Endothelial cell of umbilical vein (primary cell): ENCODE data around the gene FST. TPM values are rescaled to one million over a fixed set of nuclear protein-coding genes. Genes with fewer than 3 reads are reported as not detected.

ENCODE experiments used
- BruUV-seq: library from RNA; stranded (reverse); fragments of 400-500 nt; replicated peaks from 2 replicates; lab custom pipeline; 2021; lab: Mats Ljungman, UMichigan
- CTCF ChIA-PET: fragments of 300-600, 350-600 bp; sonication (Branson Sonifier 250); formaldehyde crosslinking; loops from one replicate; lab custom pipeline; 2021; ENCODE audit warnings: antibody characterized with exemption, inconsistent platforms; lab: Charles Lee
- POLR2A ChIA-PET: fragments of 300-600, 350-600 bp; sonication (Branson Sonifier 250); formaldehyde crosslinking; loops from one replicate; lab custom pipeline; 2021; ENCODE audit warnings: antibody characterized with exemption, inconsistent platforms; lab: Charles Lee
- DNase-seq: peaks from one replicate; pipeline ENCODE4 v3.0.0-alpha.2; 2011; ENCODE audit warnings: low read depth, low spot score
- FAIRE-seq: peaks from 2 replicates; lab custom pipeline; 2011; peaks lifted over from hg19 to GRCh38; lab: Jason Lieb, UNC
- H2AFZ ChIP-seq: 2 replicates; pipeline ENCODE4 v1.6.0; 2012; ENCODE audit warnings: low read depth, low read length, control low read depth, inconsistent platforms
- H3K27ac ChIP-seq: 2 replicates; pipeline ENCODE4 v1.5.1; 2011; ENCODE audit warnings: low read depth, mild to moderate bottlenecking, control low read depth, low read length, moderate library complexity; ENCODE audit not compliant: insufficient read depth
- H3K27me3 ChIP-seq, 2 experiments: 2 replicates each; pipeline versions ENCODE4 v1.6.0 to v1.6.1; 2011; ENCODE audit warnings: low read length in 2 of 2, mixed read lengths in 1 of 2; ENCODE audit not compliant: control insufficient read depth in 2 of 2, insufficient read depth in 2 of 2
- H3K36me3 ChIP-seq, 2 experiments: 2 replicates in 1 of 2; 3 replicates in 1 of 2; pipeline ENCODE4 v1.5.1; 2011; ENCODE audit warnings: low read length in 2 of 2, mild to moderate bottlenecking in 1 of 2, moderate library complexity in 1 of 2; ENCODE audit not compliant: control insufficient read depth in 2 of 2, insufficient read depth in 2 of 2; ENCODE audit errors: extremely low read depth in 1 of 2
- H3K4me1 ChIP-seq: 3 replicates; pipeline ENCODE4 v1.5.1; 2011; ENCODE audit warnings: mild to moderate bottlenecking, low read length; ENCODE audit not compliant: control insufficient read depth, insufficient read depth; ENCODE audit errors: extremely low read depth
- H3K4me2 ChIP-seq: 2 replicates; pipeline ENCODE4 v1.6.1; 2011; ENCODE audit warnings: low read length, control low read depth, mixed read lengths; ENCODE audit not compliant: insufficient read depth
- H3K4me3 ChIP-seq, 3 experiments: fragments of 200-600 bp in 1 of 3; sonication (generic), shearing (Covaris generic) in 1 of 3; replicated peaks in 1 of 3; 2 replicates each; pipeline ENCODE4 v1.5.1; 2011 to 2016; ENCODE audit warnings: control low read depth in 3 of 3, low read length in 3 of 3, mild to moderate bottlenecking in 2 of 3, inconsistent platforms in 1 of 3, low read depth in 1 of 3, moderate library complexity in 1 of 3; ENCODE audit not compliant: insufficient read depth in 1 of 3
- H3K79me2 ChIP-seq: 2 replicates; pipeline ENCODE4 v1.6.0; 2012; ENCODE audit warnings: low read length, inconsistent platforms; ENCODE audit not compliant: control insufficient read depth, insufficient read depth
- H3K9ac ChIP-seq: replicated peaks from 2 replicates; pipeline ENCODE3; 2011; ENCODE audit warnings: low read length, control low read depth; ENCODE audit not compliant: insufficient read depth; ENCODE audit errors: extremely low read depth
- H3K9me1 ChIP-seq: replicated peaks from 3 replicates; pipeline ENCODE4 v1.6.0; 2011; ENCODE audit warnings: mild to moderate bottlenecking, low read length; ENCODE audit not compliant: control insufficient read depth, insufficient read depth; ENCODE audit errors: extremely low read depth
- H3K9me3 ChIP-seq: replicated peaks from 2 replicates; pipeline ENCODE4 v1.5.1; 2012; ENCODE audit warnings: low read length, inconsistent platforms; ENCODE audit not compliant: control insufficient read depth, insufficient read depth
- H4K20me1 ChIP-seq: replicated peaks from 2 replicates; pipeline ENCODE3; 2011; ENCODE audit warnings: mild to moderate bottlenecking, low read length; ENCODE audit not compliant: control insufficient read depth, insufficient read depth; ENCODE audit errors: extremely low read depth
- CTCF ChIP-seq, 2 donors: IDR thresholded peaks; 1 replicate in 1 of 2; 2 replicates in 1 of 2; pipeline ENCODE4 v1.5.1; 2011; ENCODE audit warnings: low read length in 2 of 2, mild to moderate bottlenecking in 2 of 2, moderate library complexity in 2 of 2, control low read depth in 1 of 2, inconsistent platforms in 1 of 2, low read depth in 1 of 2; ENCODE audit not compliant: insufficient read depth in 1 of 2; ENCODE audit errors: extremely low read depth in 1 of 2
- EZH2 ChIP-seq: IDR thresholded peaks from 2 replicates; pipeline ENCODE4 v1.6.1; 2012; ENCODE audit warnings: borderline replicate concordance, low read depth, mild to moderate bottlenecking, moderate library complexity, low read length, inconsistent platforms; ENCODE audit not compliant: severe bottlenecking
- FOS ChIP-seq: IDR thresholded peaks from 2 replicates; pipeline ENCODE4 v1.6.1; 2011; ENCODE audit warnings: mild to moderate bottlenecking, low read length, moderate library complexity, borderline replicate concordance; ENCODE audit not compliant: insufficient read depth
- GATA2 ChIP-seq: IDR thresholded peaks from 2 replicates; pipeline ENCODE4 v1.7.0; 2011; ENCODE audit warnings: low read depth, mild to moderate bottlenecking, moderate library complexity, mixed read lengths, low read length; ENCODE audit not compliant: insufficient read length, insufficient read depth
- JUN ChIP-seq: IDR thresholded peaks from 2 replicates; pipeline ENCODE4 v1.6.1; 2011; ENCODE audit warnings: borderline replicate concordance, low read depth; ENCODE audit not compliant: insufficient read length, insufficient read depth
- MAX ChIP-seq: IDR thresholded peaks from 2 replicates; pipeline ENCODE4 v1.6.1; 2011; ENCODE audit not compliant: insufficient read depth, insufficient read length
- MYC ChIP-seq: IDR thresholded peaks from one replicate; pipeline ENCODE4 v1.6.1; 2011; ENCODE audit warnings: mild to moderate bottlenecking, low read depth, low read length
- POLR2A ChIP-seq: IDR thresholded peaks from 2 replicates; pipeline ENCODE4 v1.6.1; 2012; ENCODE audit warnings: low read depth, mild to moderate bottlenecking, control low read depth, low read length
- POLR2AphosphoS5 ChIP-seq: IDR thresholded peaks from 2 replicates; pipeline ENCODE4 v1.6.1; 2012; ENCODE audit warnings: low read depth, mild to moderate bottlenecking, control low read depth, low read length, moderate library complexity; ENCODE audit not compliant: insufficient read depth
- dilution Hi-C: fragments of 300-500 bp; cut with MboI; formaldehyde crosslinking; loops from one replicate; pipeline ENCODE4 v1.15.0; 2019; ENCODE audit warnings: low sequenced_read_pairs; ENCODE audit not compliant: extremely low pct_ligation_motif_present
- intact Hi-C: fragments of 100-400 bp; cut with micrococcal nuclease; formaldehyde crosslinking; loops from one replicate; pipeline ENCODE4 v1.10.0; 2022
- polyA plus RNA-seq, 4 experiments: library from polyadenylated mRNA; depleted of rRNA in 3 of 4; stranded (reverse) in 3 of 4; unstranded in 1 of 4; fragments of >200 nt; gene quantifications; 2 replicates each; pipeline versions ENCODE4 v1.2.1 to v1.2.3, GENCODE V29; 2011 to 2012; ENCODE audit warnings: missing spikeins in 1 of 4
- total RNA-seq: library from RNA; stranded (reverse); gene quantifications from 2 replicates; pipeline ENCODE4 v1.2.3, GENCODE V29; 2021

Gene FST
- total and polyA plus RNA-seq, 2 donors (not counting 3 experiments of a cell fraction or from before 2014, with no cell fraction given): 20.8 to 46.0 TPM

DNA sequence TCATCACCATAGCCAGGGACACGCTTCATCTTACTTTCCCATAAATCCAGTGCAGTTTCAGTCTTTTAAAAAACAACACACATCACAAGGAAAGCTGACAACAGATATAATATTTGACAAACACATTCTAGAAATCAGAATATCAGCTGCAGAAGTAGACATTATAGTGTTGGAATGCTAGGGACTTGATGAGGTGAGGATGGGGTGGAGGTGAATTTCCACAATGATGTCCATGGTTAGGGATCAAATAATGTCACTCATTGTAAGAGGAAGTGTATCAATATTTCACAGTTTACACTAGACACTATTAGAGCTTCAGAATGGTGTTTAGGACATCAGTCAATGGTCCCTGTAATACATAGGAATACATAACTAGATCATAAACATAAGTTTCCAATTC, 7.0 kb downstream of the FST start:
- BruUV-seq: no TSS peak
- H3K4me1 ChIP-seq: no peaks in the 10 kb centered on the region
- ChIA-PET CTCF (interaction anchor here (1.0 kb wide), 1 partner anchor 9 kb away, joined by 4 read pairs; no protein-coding TSS in a partner anchor), POLR2A (no interaction called here)
- H3K27ac ChIP-seq: no peak overlapping the region
- H3K36me3 ChIP-seq: no peaks in the 10 kb centered on the region
- DNase-seq (no peak), FAIRE-seq (no peak)
- no peaks in the 10 kb centered on the region for H3K9me3 ChIP-seq
- H3K79me2 ChIP-seq: no peaks in the 10 kb centered on the region
- no peaks in the 10 kb centered on the region for H4K20me1 ChIP-seq
- H3K27me3 ChIP-seq: peaks cover 2 to 36% of the 10 kb centered on the region in 2 experiments
- no peak overlapping the region for H3K4me2 ChIP-seq
- H3K9ac ChIP-seq: no peak overlapping the region
- TF ChIP-seq POLR2AphosphoS5 (no peak), FOS (no peak), MYC (no peak), JUN (no peak), GATA2 (no peak), MAX (no peak), POLR2A (no peak), CTCF (IDR thresholded peaks at IDR 0.05; ENCODE audit: extremely low read depth in 1 of 2, insufficient read depth in 1 of 2, low read depth in 1 of 2, low read length in 2 of 2) (no peak), EZH2 (no peak)
- dilution Hi-C loops (no loop called here), intact Hi-C loops (no loop called here)
- H3K9me1 ChIP-seq: no peaks in the 10 kb centered on the region
- H2AFZ ChIP-seq: no peak overlapping the region
- H3K4me3 ChIP-seq: no peak overlapping the region
